NCI-H82 treated with DMSO at 0.1 percent for 48 hours (cell line): Measurements from ENCODE around the gene ADD1.
"Not testable (repeated sequence)": the region's sequence is repeated elsewhere in the genome, so short reads cannot be mapped to it uniquely, and the experiment has no call there.

Source experiments
- DNase-seq: peaks from one replicate; lab custom pipeline; 2025; ENCODE audit not compliant: unreplicated experiment; lab: John Stamatoyannopoulos, UW

ADD1 gene

DNA sequence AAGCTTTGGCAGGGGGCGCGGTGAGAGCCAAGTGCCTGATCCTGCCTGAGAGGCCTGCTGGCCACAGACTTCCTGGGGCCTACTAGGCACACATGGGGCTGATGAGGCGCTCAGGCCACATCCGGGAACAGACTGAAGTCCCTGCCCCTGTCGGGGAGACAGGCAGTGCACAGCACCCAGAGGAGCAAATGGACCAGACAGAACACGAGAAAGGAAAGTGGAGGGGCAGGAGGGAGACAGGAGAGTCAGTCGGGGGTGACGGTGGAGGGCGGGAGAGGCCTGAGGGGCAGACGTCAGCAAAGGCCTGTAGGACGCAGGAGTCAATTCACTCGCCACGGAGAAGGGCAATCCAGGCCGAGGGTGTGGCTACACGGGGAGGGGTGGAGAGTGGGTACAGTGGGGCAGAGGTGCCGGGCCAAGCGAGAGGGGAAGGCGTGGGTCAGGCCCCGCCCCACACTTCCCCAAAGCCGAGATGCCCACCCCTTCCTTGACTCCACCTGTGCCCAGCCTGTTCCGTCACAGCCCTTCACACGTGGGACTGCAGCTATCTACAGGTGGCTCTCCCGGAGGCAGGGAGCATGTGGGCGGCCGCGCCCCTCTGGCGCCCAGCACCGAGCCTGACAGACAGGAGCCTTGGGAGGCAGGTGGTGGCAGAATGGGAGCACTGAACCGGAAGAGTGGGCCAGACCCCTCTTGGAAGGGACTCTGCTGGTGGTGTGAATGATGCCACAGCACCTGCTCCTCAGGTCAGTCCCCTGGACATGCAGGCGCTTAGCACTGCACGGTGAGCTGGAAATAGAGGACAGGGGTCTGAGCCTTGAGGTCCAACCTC is 99.1 kb downstream of the ADD1 start:
- no peak for DNase-seq

DNA sequence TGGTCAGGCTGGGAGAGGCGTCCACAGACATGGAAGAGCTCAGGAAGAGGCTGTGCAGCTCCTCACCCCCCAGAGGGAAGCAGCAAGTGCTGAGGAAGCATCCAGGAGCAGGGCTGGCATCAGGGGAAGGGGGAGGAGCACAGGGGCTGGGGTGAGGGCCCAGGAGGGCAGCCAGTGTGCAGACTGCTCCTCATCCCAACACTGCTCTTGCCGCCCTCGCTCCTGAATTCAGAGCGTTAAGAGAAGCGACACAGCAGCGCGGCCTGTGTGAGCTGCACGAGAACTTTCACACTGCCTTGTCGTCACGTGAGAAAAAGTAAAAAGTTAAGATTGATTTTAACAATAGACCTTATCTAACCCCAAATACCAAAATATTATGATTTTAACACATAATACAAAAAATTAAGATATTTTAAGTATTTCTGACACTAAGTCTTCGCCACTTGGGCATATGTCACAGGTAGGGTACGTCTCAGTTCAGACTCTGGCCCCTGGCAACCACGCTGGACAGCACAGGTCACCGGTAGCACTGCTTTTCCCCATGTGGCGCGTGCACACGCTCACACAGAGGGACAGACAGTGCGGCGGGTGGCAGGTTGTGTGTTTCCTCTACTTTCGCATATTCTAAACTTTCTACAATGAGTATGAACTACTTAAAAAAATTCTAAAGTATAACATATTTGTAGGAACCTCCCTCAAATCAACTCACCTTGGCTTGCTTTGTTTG is 99.9 kb downstream of the ADD1 start:
- no peak for DNase-seq

DNA sequence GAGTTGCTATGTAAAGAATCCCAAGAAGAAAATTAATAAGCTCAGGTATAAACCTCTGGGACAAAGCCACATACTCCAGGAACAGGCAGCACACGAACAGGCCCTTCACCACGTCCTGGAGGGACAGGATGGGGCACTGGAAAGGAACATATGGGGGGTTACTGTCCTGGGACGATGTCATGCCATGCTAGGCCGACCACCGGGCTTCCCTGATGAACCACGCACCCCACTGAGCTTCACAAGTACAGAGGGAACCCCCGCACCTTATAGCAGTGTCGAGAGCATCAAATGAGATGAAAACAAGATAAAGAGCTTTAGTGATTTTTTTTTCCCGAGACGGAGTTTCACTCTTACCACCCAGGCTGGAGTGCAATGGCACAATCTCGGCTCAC is 100.4 kb downstream of the ADD1 start:
- DNase-seq: no peak

DNA sequence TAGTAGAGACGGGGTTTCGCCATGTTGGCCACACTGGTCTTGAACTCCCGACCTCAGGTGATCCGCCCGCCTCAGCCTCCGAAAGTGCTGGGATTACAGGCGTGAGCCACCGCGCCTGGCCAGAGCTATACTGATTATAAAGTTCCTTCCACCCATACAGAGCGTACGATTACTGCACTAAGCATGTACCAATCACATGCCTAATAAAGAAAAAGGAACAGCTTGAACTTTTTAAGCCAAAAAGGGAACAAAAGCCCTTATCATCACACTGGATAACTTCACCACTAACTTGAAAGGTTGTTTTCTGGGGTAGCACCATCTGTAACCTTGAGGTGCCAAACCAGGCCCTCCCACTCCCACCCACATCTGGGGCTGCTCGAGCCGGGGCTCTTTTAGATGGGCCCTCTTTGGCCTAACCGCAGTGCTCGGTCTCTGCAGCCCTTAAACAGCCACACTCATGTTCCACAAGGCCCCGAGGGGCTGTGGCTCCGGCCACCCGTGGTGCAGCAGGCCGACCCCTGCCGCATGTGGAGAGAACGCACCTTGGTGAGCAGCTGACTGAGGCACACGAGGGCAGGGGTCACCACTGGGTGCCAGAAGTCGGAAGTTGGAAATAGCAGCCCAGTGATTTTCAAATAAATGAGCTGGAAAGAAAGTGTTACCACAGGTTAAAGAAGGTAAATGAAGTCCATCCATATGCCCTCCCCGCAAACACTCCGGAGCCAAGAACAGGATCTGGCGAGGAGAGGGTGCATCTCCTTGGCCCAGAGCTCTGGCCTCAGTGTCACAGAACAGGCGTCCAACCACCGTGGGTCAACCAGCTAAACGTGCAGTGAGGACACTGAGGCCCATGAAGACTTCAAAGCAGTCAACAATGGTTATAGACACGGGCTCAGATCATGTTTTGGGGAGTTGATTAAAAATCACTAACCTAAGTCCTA is 101.2 kb downstream of the ADD1 start:
- no peak for DNase-seq

DNA sequence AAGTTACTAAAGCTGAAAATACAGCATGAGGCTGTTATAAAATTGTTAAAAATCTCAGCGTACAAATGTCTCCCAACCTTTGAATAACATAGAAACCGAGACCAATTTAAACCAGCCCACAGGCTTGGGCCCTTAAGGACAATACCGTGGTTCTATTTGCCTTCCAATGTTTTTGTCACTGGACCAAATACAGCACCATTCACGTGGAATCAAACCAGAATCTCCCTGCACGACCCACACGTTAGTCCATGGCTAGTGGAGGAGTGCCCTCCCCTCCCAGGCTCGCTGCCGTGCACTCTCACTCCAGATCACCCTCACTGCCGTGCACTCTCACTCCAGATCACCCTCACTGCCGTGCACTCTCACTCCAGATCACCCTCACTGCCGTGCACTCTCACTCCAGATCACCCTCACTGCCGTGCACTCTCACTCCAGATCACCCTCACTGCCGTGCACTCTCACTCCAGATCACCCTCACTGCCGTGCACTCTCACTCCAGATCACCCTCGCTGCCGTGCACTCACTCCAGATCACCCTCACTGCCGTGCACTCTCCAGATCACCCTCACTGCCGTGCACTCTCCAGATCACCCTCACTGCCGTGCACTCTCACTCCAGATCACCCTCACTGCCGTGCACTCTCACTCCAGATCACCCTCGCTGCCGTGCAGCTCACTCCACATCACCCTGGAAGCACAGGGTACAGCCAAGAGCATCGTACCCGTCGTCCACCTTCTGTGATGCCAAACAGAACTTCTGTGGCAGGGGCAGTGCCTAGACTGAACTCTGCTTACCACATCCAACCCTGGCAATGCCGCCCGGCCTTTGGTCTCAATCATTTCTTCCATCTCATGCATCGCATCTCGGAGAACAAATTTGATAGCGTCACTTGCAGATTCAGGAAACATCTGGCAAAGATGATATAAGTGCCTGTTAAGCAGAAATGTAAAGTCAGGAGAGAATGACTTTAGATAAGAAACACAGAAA is 102.3 kb downstream of the ADD1 start:
- DNase-seq: not testable (repeated sequence)

DNA sequence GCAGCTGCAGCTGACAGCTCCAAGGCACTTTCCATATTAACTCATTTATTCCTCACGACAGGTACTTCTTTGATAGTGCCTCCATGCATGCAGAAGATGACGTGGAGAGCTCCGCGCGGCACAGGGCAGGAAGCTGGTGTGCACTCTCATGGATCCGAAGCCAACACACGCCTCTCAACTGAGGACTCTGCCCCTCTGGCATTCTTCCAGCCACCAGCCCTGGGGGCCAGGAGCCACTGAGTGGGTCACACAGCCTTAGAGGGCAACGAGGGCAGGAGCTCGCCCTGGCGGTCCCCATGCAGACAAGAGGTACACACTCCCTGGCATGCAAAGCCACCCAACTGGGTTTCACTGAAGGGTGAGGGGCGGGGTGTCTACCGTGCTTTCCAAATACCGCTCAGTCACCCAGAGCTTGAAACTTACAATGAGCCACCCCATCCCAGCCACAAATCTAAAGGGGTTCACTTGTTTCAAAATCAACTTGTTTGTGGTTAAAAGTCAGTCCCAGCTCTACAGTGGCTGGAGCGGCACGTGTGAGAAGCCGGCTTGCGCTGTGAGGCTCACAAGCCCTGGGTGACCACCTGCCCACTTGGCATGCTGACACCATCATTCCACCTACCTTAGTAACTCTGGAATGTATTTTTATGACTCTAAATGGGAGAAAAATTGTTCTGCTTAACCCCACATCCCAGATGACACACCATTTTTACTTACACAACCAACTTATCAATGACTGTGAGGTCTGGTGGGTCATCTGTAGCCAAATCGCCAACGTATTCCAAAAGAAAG is 103.4 kb downstream of the ADD1 start:
- no peak for DNase-seq

DNA sequence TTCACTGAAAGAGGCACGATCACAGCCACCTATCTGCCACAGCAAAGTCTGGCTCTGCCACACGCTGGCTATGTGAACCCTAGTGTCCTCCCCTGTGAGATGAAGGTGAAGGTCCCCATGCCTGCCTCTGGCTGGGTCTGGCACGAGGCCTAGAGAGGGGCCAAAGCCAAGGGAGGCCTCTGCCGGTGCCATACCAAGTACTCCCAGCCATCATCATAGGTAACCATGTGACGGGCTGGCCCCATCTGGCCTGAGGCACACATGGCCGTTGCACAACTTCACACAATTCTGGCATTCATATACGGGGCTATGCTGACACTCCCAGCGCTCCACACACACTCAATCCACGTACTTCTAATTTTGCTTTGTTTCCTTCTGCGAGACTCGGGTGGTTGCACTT is 104.3 kb downstream of the ADD1 start:
- DNase-seq: no peak

DNA sequence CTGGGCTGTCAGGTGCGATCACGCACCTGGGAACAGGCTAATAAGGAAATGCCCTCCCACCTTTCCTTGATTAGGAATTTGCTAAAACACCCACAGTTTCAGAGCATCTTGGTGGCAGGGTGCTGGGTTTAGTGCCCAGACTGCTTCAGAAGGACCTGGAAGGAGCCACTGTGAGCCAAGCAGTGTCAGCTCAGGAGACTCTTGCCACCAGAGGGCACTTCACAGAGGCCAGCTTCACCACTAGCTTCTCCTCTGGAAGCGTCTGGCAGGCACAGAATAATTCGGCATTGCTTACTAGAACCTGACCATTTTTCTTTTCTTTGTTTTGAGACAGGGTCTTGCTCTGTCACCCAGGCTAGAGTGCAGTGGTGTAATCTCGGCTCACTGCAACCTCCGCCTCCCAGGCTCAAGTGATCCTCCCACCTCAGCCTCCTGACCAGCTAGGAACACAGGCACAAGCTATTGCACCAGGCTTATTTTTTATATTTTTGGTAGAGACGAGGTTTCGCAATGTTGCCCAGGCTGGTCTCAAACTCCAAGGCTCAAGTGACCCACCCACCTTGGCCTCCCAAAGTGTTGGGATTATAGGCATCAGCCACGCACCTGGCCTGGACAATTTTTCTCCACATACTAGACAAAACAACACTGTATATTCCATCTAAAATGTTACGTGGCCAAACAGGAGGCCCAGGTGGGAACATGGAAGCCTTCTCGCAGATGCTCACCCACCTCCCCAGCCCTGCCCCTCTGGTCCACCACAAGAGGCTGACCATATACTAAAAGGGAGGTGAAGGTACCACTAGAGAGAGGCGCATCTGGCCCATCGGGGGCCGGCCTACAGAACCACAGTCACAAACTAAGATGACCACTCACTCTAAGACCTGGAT is 105.5 kb downstream of the ADD1 start:
- no peak for DNase-seq

DNA sequence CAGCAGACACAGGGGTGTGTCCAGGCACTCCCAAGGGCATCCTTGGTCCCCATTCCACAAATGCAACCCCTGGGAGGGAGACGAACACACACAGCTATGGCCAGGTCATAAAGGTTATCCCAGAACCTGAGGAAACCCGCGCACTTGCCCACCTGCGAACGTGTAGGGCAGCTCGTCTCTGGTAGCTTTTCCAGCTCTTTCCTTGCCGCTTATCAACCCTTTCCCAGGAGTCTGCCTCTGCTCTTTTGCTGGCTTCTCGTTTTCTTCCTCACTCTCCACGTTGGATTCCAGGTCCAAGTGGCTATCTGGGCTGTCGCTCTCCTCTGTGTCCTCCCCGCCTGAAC is 106.1 kb downstream of the ADD1 start:
- no peak for DNase-seq

DNA sequence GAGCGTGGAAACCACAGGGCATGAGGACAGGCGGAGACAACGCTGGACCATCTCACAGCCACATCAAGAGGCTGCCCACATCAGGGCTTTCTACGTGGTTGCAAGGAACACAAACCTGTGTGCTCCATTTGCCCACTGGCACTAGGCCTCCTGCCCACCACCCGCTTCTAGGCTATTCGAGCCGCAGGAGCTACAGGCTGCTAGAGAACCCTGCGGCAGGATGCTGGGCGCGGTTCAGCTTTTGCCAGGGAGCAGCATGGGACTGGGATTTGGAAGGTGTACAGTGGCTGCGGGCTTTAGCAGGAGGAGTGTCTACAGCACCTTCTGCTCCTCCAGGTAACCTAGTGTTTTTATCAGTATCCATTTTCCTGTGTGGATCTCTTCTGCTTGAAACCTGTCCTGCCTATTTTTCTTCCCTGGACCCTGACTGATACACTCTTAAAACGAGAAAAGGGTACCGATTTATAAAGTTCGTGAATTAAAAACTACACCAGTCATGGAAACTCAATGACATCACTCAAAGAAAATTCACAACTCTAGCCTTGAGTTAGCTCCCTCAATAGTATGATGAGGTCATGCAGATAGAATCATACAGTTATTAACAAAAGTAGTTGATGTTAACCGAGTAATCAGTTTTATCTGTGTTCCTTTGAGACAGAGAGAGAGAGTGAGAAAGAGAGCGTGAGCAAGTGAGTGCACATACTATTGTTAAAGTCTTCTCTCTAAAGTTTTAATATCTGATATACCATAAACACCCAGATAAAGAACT is 106.8 kb downstream of the ADD1 start:
- DNase-seq: no peak

DNA sequence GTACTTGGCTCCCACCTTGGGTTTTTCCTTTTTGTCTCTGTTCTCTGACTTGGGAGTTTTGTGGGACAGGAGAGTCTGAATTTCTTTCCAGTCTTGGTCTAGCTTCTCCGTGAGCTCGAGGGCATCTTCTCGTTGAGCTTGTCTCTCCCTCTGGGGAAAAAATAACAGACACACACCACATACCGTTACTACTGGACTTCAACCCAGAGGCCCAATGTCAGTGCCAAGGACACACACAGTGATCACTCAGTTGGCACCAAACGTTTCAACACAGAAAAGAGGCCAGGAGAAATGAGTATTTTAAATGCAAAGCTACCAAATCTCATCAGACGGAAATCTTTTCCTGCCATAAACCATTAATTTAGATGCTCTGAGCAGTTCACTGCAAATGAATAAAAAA is 109.9 kb downstream of the ADD1 start:
- no peak for DNase-seq

DNA sequence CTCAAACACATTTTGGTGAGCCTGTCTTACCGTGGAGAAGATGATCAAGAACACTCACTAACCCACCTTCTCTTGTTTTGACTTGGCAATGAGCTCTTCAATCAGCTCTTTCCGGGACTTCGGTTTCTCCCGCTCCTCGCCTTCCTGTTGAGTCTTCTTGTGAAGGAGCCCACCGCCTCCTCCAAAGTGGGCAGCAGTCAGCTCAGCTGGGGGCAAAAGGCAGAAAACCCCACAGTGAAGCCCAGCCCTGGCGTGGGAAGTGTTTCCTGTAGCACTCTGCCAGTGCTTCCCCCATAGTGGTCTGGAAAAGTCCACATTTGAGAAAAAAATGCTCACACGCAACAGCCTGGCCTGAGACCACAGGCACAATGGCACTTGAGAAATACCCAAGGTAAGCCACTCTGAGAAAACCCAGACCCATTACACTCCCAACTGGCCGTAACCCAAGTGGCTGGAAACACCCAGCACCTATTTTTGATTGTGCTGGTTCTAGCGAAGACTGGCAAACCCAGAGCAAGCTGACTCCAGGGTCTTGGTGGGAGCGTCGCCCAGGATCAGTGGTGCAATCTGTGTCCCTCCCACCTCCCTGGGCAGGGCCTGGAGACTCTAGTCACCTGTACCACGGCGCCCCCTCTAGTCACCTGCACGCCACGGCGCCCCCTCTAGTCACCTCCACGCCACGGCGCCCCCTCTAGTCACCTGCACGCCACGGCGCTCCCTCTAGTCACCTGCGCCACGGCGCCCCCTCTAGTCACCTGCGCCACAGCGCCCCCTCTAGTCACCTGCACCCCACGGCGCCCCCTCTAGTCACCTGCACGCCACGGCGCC is 110.9 kb downstream of the ADD1 start:
- no peak for DNase-seq

DNA sequence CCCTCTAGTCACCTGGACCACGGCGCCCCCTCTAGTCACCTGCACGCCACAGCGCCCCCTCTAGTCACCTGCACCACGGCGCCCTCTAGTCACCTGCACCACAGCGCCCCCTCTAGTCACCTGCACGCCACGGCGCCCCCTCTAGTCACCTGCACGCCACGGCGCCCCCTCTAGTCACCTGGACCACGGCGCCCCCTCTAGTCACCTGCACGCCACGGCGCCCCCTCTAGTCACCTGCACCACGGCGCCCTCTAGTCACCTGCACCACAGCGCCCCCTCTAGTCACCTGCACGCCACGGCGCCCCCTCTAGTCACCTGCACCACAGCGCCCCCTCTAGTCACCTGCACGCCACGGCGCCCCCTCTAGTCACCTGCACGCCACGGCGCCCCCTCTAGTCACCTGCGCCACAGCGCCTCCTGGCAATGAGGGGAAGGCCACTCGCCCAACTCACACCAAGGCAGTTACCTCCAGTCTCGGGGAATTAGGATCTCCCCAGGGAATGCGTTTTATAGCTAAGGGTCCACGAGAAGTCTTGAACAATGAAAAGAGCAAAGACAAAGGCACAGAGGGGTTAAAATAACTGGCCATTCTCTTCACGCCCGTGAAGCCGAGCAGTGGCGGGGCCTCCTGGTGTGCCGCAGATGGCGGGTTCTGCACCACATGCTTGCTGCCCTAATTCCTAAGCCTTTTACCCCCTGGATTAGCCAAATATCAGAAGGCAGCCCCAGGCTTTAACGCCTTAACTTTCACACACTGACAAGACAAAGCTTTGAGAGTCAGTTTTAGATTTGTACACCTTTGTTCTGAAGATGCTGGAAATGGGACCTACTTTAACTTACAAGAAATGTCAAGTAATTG is 111.8 kb downstream of the ADD1 start:
- DNase-seq: peak; percentile 24

DNA sequence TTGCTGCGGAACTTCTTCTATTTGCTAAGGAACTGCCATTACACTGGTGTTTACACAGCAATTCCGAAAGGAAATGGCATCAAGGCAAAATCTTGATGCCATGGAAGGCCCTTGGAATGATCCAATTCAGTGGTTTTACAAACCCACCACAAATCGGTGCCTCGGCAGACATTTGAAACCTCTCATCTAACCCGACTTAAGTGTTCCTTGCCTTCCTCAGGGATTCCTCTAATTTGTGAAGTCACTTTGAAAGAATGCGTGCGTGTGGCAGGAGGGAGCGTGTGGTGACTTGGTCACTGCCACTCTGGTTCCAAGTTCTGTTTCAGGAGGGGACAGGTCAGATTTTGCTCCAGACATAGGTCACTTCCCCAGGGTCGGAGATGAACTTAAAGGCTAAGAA is 114.8 kb downstream of the ADD1 start:
- DNase-seq: no peak

DNA sequence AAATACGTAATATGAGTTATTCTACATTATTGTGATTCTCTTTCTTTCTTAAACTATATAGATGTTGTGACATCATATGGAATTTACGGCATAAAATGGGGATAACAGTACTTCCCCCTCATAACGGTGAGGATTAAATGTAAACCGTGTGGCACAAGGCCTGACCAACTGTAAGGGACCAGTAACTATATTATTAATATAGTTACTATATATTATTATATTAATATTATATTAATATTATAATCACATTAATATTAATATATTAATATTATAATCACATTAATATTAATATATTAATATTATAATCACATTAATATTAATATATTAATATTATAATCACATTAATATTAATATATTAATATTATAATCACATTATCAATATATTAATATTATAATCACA is 116.8 kb downstream of the ADD1 start:
- not testable (repeated sequence) for DNase-seq

DNA sequence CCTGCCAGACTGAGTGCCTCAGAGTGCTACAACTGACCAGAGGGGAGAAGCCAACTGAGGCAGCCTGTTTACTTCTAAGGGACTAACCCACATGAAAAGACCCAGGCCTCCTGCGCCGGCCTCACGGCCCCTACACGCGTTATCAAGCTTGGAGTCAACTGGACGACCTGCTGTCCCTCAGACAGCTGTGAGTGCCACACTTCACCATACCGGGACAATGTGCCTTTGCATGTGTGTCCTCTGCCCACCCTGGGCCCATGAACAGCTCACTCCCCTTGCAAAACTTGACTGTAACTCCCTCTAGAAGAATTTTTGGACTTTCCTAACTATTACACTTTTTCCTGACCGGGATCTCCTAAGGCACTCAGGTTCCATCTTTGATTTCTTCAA is 117.8 kb downstream of the ADD1 start:
- DNase-seq: no peak
